Cardiac fibroblast (primary cell): Measurements from ENCODE around the gene MTUS2.

Source experiments
- DNase-seq, 2 donors: peaks; one replicate each; pipeline versions ENCODE4 v3.0.0 to v3.0.0-alpha.2; 2010; ENCODE audit warnings: low read depth in 2 of 2
- H3K4me3 ChIP-seq, 2 donors: replicated peaks in 1 of 2; 1 replicate in 1 of 2; 2 replicates in 1 of 2; pipeline ENCODE4 v1.5.1; 2011; ENCODE audit warnings: low read depth in 2 of 2, low read length in 2 of 2, mild to moderate bottlenecking in 2 of 2, moderate library complexity in 1 of 2
- CTCF ChIP-seq: IDR thresholded peaks from one replicate; pipeline ENCODE4 v1.5.1; 2011; ENCODE audit warnings: low read depth, mild to moderate bottlenecking, low read length, inconsistent platforms

The MTUS2 gene

GRCh38 chr13:29452773-29453616, 632.9 kb downstream of the MTUS2 start:
- H3K4me3 ChIP-seq = no peak overlapping the region
- no peak for TF ChIP-seq CTCF
- DNase-seq = no peak

- peak in 1 of 2 donors; percentile 16 for DNase-seq
- no peak overlapping the region for H3K4me3 ChIP-seq
- TF ChIP-seq CTCF = no peak
Measured at GRCh38 chr13:29453617-29454011, 633.5 kb downstream of the MTUS2 start.

GRCh38 chr13:29454931-29455481, 634.9 kb downstream of the MTUS2 start:
- TF ChIP-seq CTCF = peak; percentile 55
- peak; percentile 14 to 40 for DNase-seq
- no peak overlapping the region for H3K4me3 ChIP-seq

GRCh38 chr13:29456419-29456818, 636.3 kb downstream of the MTUS2 start:
- H3K4me3 ChIP-seq = no peak overlapping the region
- no peak for TF ChIP-seq CTCF
- no peak for DNase-seq

- H3K4me3 ChIP-seq = no peak overlapping the region
- no peak for TF ChIP-seq CTCF
- peak; percentile 85 to 91 for DNase-seq
Measured at GRCh38 chr13:29457299-29457698, 637.2 kb downstream of the MTUS2 start.

- DNase-seq = no peak
- H3K4me3 ChIP-seq = no peak overlapping the region
- no peak for TF ChIP-seq CTCF
Measured at GRCh38 chr13:29458419-29458818, 638.3 kb downstream of the MTUS2 start.
